BLaER1 (cell line): ENCODE data around the gene SMOC1.
A peak's percentile ranks its signal among the peaks of the same experiment; 100 is the strongest.

Experiments used
- H3K27ac ChIP-seq: shearing (Covaris generic); formaldehyde crosslinking; 2 replicates; pipeline ENCODE4 v1.8.1; 2022
- H3K27me3 ChIP-seq: shearing (Covaris generic); formaldehyde crosslinking; 2 replicates; pipeline ENCODE4 v1.8.1; 2022
- H3K36me3 ChIP-seq: shearing (Covaris generic); formaldehyde crosslinking; 2 replicates; pipeline ENCODE4 v1.8.1; 2022
- H3K4me1 ChIP-seq: shearing (Covaris generic); formaldehyde crosslinking; 2 replicates; pipeline ENCODE4 v1.8.1; 2022
- H3K4me2 ChIP-seq: shearing (Covaris generic); formaldehyde crosslinking; 2 replicates; pipeline ENCODE4 v1.8.1; 2022
- H3K4me3 ChIP-seq: shearing (Covaris generic); formaldehyde crosslinking; 2 replicates; pipeline ENCODE4 v1.8.1; 2022
- H3K9ac ChIP-seq: shearing (Covaris generic); formaldehyde crosslinking; 2 replicates; pipeline ENCODE4 v1.8.1; 2022
- H3K9me3 ChIP-seq: shearing (Covaris generic); formaldehyde crosslinking; 2 replicates; pipeline ENCODE4 v1.8.1; 2022
- H4K20me1 ChIP-seq: shearing (Covaris generic); formaldehyde crosslinking; 2 replicates; pipeline ENCODE4 v1.8.1; 2022
- Cebpa-rat ChIP-seq: shearing (Covaris generic); IDR thresholded peaks from 2 replicates; pipeline ENCODE4 v1.8.1; 2022

Gene SMOC1

DNA sequence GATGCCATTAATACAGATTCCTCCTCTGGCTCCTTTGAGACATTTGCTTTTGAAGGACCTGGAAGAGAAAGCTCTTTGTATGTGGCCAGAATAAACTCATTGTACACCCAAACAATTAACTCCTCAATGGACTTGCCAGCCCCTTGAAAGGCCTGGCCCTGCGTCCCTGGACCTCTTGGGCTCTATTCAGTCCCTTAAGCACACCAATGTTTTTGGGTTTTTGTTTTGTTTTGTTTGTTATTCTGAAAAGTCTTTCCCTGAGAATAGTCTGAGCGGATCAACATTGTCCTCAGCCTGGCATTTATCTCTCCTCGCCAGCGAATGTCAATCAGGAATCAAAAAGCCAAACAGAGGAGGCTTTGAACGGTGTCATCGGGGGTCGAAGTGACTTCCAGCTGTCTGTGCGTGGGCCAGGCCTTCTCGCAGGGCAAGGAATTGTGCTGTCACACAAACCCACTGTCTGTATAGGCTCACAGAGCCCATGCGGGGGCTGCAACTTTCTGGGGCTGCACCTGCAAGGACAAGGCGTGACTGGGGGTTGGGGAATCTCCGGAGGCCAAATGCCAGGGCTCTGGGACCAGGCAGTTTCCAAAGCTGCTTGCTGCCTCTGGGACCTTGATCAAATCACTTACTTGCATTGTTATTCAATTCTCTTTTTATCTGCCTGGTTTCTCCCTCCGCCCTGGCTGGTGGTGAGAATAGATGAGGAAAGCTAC, 108.3 kb downstream of the SMOC1 start:
- H3K4me1 ChIP-seq, result peaks cover 17% of the 10 kb centered on the region
- H3K27ac ChIP-seq, result no peak overlapping the region
- H3K36me3 ChIP-seq, result no peaks in the 10 kb centered on the region
- peaks cover 2% of the 10 kb centered on the region; the same call in 1 of the 2 replicates for H3K9me3 ChIP-seq
- no peak overlapping the region for H3K9ac ChIP-seq
- no peak for TF ChIP-seq Cebpa-rat
- no peaks in the 10 kb centered on the region for H3K27me3 ChIP-seq
- no peaks in the 10 kb centered on the region for H4K20me1 ChIP-seq
- no peak overlapping the region for H3K4me3 ChIP-seq
- peak overlapping the region; percentile 46 for H3K4me2 ChIP-seq

DNA sequence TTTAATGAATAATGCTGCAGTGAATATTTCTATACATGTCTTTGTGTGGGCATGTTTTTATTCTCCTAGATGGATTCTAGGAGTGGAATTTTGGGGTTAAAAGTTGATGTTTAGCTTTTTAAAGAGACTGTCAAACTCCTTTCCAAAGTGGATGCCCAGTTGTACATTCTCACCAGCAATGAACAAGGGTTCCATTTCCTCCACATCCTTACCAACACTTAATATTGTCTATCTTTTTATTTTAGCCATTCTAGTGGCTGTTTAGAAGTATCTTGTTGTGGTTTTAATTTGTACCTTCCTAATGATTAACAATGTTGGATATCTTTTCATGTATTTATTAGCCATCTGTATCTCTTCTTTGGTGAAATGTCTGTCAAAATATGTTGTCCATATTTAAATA, 109.8 kb downstream of the SMOC1 start:
- H3K27me3 ChIP-seq, result no peaks in the 10 kb centered on the region
- H3K36me3 ChIP-seq, result no peaks in the 10 kb centered on the region
- no peak for TF ChIP-seq Cebpa-rat
- H3K4me2 ChIP-seq, result no peak overlapping the region
- H4K20me1 ChIP-seq, result no peaks in the 10 kb centered on the region
- H3K9ac ChIP-seq, result no peak overlapping the region
- H3K27ac ChIP-seq, result no peak overlapping the region
- H3K4me1 ChIP-seq, result peaks cover 17% of the 10 kb centered on the region
- peaks cover 2% of the 10 kb centered on the region; the same call in 1 of the 2 replicates for H3K9me3 ChIP-seq
- no peak overlapping the region for H3K4me3 ChIP-seq

DNA sequence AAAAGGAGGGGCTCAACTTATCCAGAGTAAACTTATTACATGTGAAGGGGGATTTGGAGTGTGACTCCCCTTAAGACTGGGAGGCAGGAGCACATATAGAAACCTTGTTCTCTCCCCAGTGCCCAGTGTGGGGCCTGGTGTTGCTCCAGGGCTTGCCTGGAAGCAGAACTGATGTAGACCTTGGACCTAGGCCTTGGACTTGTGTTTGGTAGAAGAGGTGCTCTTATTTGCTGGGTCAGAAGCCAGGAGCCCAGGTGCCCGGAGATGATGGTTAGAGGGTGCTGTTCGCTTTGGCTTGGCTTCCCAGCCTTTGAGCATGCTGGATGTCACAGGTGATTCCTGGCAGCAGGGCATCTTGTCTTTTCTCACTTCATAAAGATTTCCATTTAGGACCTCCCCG, 110.4 kb downstream of the SMOC1 start:
- no peak for TF ChIP-seq Cebpa-rat
- H3K27me3 ChIP-seq, result no peaks in the 10 kb centered on the region
- peaks cover 17% of the 10 kb centered on the region for H3K4me1 ChIP-seq
- H3K9me3 ChIP-seq, result peaks cover 2% of the 10 kb centered on the region; the same call in 1 of the 2 replicates
- no peaks in the 10 kb centered on the region for H4K20me1 ChIP-seq
- H3K4me3 ChIP-seq, result no peak overlapping the region
- no peak overlapping the region for H3K9ac ChIP-seq
- no peak overlapping the region for H3K27ac ChIP-seq
- no peaks in the 10 kb centered on the region for H3K36me3 ChIP-seq
- no peak overlapping the region for H3K4me2 ChIP-seq

DNA sequence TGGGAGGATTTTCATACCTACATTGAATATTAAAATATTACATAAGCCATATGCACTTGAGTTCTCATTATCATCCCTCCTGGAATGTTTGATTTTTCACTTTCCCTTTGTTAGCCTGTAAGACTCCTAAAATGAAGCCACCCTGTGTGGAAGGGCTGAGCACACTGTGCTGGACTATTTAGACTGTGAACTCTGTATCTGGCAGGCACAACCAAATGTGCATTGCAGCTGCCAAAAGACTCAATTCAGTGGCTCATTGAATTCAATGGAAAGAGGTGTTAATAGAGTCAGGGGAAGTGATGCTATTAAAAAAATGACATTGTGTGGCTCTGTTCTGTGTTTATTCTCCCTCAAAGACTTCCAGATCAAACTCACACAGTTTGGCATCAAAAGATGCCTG, 111.1 kb downstream of the SMOC1 start:
- H4K20me1 ChIP-seq, result no peaks in the 10 kb centered on the region
- peaks cover 2% of the 10 kb centered on the region; the same call in 1 of the 2 replicates for H3K9me3 ChIP-seq
- H3K4me3 ChIP-seq, result no peak overlapping the region
- H3K27me3 ChIP-seq, result no peaks in the 10 kb centered on the region
- no peak overlapping the region for H3K9ac ChIP-seq
- TF ChIP-seq Cebpa-rat, result no peak
- no peaks in the 10 kb centered on the region for H3K36me3 ChIP-seq
- no peak overlapping the region for H3K4me2 ChIP-seq
- H3K27ac ChIP-seq, result no peak overlapping the region
- H3K4me1 ChIP-seq, result peaks cover 17% of the 10 kb centered on the region

DNA sequence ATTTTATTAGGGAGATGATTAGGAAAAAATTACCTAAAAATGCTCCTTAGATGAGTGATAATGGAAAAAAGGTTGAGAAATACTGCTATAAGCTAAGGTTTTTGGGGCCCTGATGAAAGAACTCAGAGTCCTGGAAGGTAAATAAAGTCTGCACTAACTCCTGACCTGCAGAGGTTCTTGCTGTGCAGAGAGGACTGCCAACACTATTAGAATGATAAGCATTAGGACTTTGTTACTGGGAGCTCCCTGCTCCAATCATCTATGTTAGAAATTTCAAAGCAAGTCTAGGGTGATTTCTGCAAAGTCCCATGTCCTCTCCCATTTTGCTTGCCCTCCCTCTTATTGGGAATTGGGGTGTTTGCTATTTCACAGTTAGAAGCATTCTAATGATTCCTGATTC, 112.2 kb downstream of the SMOC1 start:
- no peaks in the 10 kb centered on the region for H4K20me1 ChIP-seq
- no peak overlapping the region for H3K27ac ChIP-seq
- H3K36me3 ChIP-seq, result no peaks in the 10 kb centered on the region
- no peak for TF ChIP-seq Cebpa-rat
- H3K9me3 ChIP-seq, result peaks cover 2% of the 10 kb centered on the region; the same call in 1 of the 2 replicates
- H3K9ac ChIP-seq, result no peak overlapping the region
- no peak overlapping the region for H3K4me2 ChIP-seq
- no peaks in the 10 kb centered on the region for H3K27me3 ChIP-seq
- peaks cover 13% of the 10 kb centered on the region for H3K4me1 ChIP-seq
- H3K4me3 ChIP-seq, result no peak overlapping the region

DNA sequence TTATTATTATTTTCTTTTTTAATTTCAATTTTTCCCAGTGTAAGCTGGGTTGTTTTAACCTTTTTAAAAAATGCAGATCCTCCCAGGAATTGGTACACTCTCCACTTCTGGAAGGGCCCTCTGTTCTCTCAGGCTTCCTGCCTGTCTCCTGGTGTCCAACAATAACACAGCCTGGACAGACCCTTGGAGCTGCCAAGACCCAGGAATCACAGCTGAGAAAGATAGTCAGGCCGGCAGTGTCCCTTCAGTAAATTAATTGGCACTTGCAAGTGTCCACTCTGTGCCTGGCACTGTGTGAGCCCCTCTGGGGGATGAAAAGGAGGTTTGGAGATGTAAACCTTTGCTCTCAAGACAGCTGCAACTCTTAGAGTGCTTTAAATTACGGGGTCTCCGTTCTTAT, 113.3 kb downstream of the SMOC1 start:
- H3K27me3 ChIP-seq, result no peaks in the 10 kb centered on the region
- H3K4me1 ChIP-seq, result peaks cover 1% of the 10 kb centered on the region; the same call in 1 of the 2 replicates
- no peaks in the 10 kb centered on the region for H4K20me1 ChIP-seq
- no peak overlapping the region for H3K4me2 ChIP-seq
- no peak overlapping the region for H3K9ac ChIP-seq
- peaks cover 2% of the 10 kb centered on the region; the same call in 1 of the 2 replicates for H3K9me3 ChIP-seq
- H3K27ac ChIP-seq, result no peak overlapping the region
- H3K36me3 ChIP-seq, result no peaks in the 10 kb centered on the region
- no peak overlapping the region for H3K4me3 ChIP-seq
- no peak for TF ChIP-seq Cebpa-rat

DNA sequence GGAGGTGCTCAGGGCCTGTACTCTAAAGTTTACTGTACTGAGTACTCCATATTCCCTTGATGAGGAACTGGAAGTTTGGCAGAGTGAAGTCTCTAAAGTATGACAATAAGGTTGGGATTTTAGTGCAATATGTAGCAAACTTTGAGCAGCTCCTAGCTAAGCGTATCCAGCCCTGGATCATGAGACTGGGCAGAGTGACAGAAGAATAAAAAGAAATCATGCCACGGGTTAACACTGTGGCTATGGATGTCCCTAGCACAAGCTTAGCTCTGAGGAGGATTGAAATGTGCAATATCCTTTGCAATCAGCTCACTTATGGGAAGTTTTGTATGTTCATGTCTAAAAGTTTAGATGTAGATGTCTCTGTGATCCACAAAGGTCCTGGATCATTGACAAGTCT, 114.1 kb downstream of the SMOC1 start:
- Histone ChIP-seq H3K36me3 (no peaks in the 10 kb centered on the region), H3K27ac (no peak overlapping the region), H3K4me2 (no peak overlapping the region), H3K4me3 (no peak overlapping the region), H4K20me1 (no peaks in the 10 kb centered on the region), H3K9ac (no peak overlapping the region), H3K27me3 (no peaks in the 10 kb centered on the region), H3K9me3 (peaks cover 2% of the 10 kb centered on the region; the same call in 1 of the 2 replicates), H3K4me1 (no peaks in the 10 kb centered on the region)
- no peak for TF ChIP-seq Cebpa-rat

DNA sequence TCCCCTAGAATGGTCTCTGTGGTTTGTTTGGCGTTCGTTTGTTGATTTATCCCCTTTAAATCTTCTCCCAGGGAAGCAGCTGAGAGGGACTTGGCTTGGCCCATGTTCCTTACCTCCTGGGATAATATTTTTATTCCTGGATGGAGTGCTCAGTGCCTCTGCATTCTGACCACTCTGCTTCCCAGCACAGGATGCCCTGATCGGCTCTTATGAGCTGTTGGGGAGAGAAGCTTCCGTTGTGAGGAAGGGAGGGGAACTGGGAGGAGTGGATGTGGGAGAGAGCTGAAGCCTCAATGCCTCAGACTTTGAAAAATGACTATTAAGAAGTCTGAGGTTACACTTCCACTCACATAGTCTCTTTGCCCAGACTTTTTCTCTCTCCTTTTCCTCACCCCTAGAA, 114.8 kb downstream of the SMOC1 start:
- no peaks in the 10 kb centered on the region for H3K27me3 ChIP-seq
- H3K36me3 ChIP-seq, result no peaks in the 10 kb centered on the region

DNA sequence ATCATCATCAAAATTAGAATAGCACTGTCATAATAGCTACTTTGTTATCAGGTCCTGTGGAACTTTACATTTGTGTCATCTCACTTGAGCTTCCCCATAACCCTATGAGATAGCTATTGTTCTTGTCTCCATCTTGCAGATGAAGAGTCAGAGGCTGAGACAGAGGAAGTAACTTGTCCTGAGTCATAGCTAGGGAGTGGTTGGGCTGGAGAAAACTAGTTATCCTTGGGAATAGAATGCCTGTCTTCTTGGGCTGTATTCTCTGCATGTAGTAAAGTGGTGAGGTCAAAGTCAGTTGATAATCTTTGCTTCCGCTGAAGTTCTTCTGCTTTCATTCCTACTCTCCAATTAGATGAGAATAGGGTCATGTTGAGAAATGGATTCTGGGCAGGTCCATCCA, 117.0 kb downstream of the SMOC1 start:
- Histone ChIP-seq H3K4me3 (no peak overlapping the region), H3K36me3 (no peaks in the 10 kb centered on the region), H3K27ac (no peak overlapping the region), H3K27me3 (no peaks in the 10 kb centered on the region), H3K4me1 (peaks cover 19% of the 10 kb centered on the region), H3K9ac (no peak overlapping the region), H3K9me3 (no peaks in the 10 kb centered on the region), H4K20me1 (no peaks in the 10 kb centered on the region), H3K4me2 (no peak overlapping the region)
- TF ChIP-seq Cebpa-rat, result no peak

More for the DNA sequence above, 114.8 kb downstream of the SMOC1 start:
- no peaks in the 10 kb centered on the region for H3K4me1 ChIP-seq
- H3K9me3 ChIP-seq, result peaks cover under 1% of the 10 kb centered on the region; the same call in 1 of the 2 replicates
- H3K4me3 ChIP-seq, result no peak overlapping the region
- no peak for TF ChIP-seq Cebpa-rat
- no peak overlapping the region for H3K27ac ChIP-seq
- H3K4me2 ChIP-seq, result no peak overlapping the region
- H3K9ac ChIP-seq, result no peak overlapping the region
- H4K20me1 ChIP-seq, result no peaks in the 10 kb centered on the region

DNA sequence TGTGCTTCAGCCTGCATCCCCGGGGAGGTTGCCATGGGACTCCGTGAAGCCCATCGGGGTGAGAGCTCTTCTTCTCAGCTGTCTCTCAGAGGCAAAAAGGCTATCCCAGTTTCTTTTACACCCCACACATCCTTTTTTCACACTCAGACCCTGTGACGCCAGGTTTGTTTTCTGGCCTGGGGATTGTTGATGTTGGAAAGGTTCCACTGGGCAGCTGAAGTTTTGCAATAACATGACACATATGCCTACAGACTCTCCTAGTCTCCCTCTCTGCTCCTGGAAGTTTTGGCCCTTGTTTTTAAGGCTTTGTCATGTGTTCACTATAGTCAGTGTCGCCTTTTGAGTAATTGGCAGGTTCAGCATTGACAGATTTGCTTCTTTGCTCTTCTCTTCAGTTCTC, 118.6 kb downstream of the SMOC1 start:
- Histone ChIP-seq H3K36me3 (no peaks in the 10 kb centered on the region), H3K4me2 (no peak overlapping the region), H3K27ac (no peak overlapping the region), H3K9me3 (no peaks in the 10 kb centered on the region), H3K27me3 (no peaks in the 10 kb centered on the region), H4K20me1 (no peaks in the 10 kb centered on the region), H3K4me1 (peaks cover 23% of the 10 kb centered on the region), H3K9ac (no peak overlapping the region), H3K4me3 (no peak overlapping the region)
- no peak for TF ChIP-seq Cebpa-rat

DNA sequence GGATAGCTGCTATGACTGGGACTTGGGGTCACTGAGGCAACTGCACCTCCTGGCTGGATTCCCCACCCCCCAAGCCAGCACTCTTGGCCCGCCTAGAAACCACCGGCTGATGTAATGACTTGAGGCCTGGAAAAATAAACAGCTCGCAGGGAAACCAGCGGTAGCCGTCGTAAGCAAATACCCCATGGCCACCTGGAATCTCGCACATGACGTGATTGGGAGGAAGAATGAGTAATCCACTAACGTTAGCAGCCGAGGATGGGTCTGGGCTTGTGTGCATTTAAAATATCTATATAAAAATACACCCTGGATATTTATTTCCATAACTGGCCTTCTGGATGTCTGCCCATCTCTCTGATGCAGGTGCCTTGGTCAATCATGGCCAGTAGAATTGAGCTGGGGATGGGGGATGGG, 120.1 kb downstream of the SMOC1 start:
- no peaks in the 10 kb centered on the region for H3K9me3 ChIP-seq
- H4K20me1 ChIP-seq, result no peaks in the 10 kb centered on the region
- no peaks in the 10 kb centered on the region for H3K27me3 ChIP-seq
- H3K4me3 ChIP-seq, result no peak overlapping the region
- TF ChIP-seq Cebpa-rat, result no peak
- H3K4me1 ChIP-seq, result peaks cover 23% of the 10 kb centered on the region
- H3K36me3 ChIP-seq, result no peaks in the 10 kb centered on the region
- no peak overlapping the region for H3K4me2 ChIP-seq
- no peak overlapping the region for H3K27ac ChIP-seq
- H3K9ac ChIP-seq, result no peak overlapping the region
